Adrenal gland (tissue), 5 donors: Measurements from ENCODE around the gene RAB11FIP5.

Experiments used
- CTCF ChIP-seq, 6 experiments: fragments of 450-650 bp in 4 of 6; fragments of 200-600 bp in 2 of 6; sonication (generic) in 1 of 6; IDR thresholded peaks; 1 replicate in 5 of 6; 2 replicates in 1 of 6; pipeline versions ENCODE4 v1.5.1 to v1.8.0; 2016 to 2021; ENCODE audit warnings: antibody characterized with exemption in 6 of 6, mild to moderate bottlenecking in 2 of 6, moderate library complexity in 1 of 6
- POLR2A ChIP-seq, 2 donors: fragments of 450-650 bp; IDR thresholded peaks; one replicate each; pipeline ENCODE4 v1.6.1; 2017; ENCODE audit warnings: antibody characterized with exemption in 2 of 2, mild to moderate bottlenecking in 2 of 2, moderate library complexity in 1 of 2
- donor health status: DM: no; HTN: no; CAD: no.

- no peak for TF ChIP-seq POLR2A (IDR thresholded peaks at IDR 0.05)
- no peak for TF ChIP-seq CTCF (IDR thresholded peaks at IDR 0.05)
Observed at GRCh38 chr2:73101626-73102256, 11.0 kb downstream of the RAB11FIP5 start.
